Stimulated activated CD8-positive, alpha-beta memory T cell treated with anti-CD3 and anti-CD28 coated beads, Interleukin-4, amount 100 ng/mL, for 4 hours (primary cell): ENCODE data around the gene KRTAP19-8.

Source experiments
- DNase-seq, 2 donors: peaks; one replicate each; pipeline ENCODE4 v3.0.0-alpha.2; 2020; ENCODE audit warnings: low read depth in 2 of 2, low spot score in 1 of 2

The KRTAP19-8 gene, protein sequence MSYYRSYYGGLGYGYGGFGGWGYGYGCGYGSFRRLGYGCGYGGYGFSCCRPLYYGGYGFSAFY

DNA sequence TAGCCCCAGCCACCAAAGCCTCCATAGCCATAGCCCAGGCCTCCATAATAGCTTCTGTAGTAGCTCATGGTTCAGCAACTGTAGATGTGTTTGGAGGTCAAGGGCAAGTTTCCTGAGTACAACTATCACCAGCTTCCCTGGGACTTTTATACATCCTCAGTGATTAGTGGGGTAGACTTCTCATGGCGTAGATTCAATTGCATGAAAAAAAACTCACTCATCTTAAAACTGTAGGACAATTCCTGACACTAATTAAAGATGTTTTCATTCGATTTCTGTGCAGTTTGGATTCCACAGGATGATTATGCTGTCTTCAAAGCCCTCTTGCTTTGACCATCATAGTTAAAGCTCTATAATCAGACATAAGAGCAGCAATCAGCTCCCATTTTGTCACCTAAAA lies at the start of gene KRTAP19-8:
Gene KRTAP19-8, minus strand, starts transcription at position 101 of the 400 bp plus-strand sequence. Its CDS starts 33 bp downstream, at position 68.
- no peak for DNase-seq

DNA sequence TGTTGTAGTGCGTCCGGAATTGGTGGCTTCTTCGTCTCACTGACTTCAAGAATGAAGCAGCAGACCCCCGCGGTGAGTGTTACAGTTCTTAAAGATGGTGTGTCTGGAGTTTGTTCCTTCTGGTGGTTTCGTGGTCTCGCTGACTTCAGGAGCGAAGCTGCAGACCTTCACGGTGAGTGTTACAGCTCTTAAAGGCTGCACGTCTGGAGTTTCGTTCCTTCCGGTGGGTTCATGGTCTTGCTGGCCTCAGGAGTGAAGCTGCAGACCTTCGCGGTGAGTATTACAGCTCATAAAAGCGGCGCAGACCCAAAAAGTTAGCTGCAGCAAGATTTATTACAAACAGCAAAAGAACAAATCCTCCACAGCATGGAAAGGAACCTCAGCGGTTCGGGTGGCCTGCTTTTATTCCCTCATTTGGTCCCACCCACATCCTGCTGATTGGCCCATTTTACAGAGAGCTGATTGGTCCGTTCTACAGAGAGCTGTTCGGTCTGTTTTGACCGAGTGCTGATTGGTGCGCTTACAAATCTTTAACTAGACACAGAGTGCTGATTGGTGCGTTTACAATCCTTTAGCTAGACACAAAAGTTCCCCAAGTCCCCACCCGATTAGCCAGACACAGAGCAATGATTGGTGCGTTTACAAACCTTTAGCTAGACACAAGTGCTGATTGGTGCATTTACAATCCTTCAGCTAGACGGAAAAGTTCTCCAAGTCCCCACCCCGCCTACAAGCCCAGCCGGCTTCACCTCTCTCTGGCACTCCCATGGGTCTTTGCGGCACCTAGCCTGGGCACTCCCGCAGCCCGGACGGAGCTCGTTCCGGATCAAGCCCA lies 49.6 kb upstream of the KRTAP19-8 start:
- DNase-seq, result no peak

DNA sequence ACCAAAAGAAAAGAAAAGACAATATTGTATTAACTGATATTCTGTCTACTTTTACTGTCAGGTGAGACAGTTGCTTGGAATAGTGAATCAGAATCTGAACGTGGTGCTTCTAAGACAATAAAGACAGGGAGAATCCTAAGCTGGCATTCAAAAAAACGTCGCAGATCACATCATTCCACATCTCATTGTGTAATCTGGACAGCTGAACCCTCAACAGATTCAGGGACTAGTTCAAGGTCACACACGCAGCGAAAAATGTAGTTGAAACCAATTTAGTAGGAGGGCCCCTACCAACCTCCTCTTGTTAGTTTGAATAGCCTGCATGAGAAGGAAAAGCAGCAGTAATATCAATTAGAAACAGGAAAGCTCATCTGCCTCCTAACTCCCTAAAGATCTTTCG lies 46.4 kb upstream of the KRTAP19-8 start:
- DNase-seq, result no peak

DNA sequence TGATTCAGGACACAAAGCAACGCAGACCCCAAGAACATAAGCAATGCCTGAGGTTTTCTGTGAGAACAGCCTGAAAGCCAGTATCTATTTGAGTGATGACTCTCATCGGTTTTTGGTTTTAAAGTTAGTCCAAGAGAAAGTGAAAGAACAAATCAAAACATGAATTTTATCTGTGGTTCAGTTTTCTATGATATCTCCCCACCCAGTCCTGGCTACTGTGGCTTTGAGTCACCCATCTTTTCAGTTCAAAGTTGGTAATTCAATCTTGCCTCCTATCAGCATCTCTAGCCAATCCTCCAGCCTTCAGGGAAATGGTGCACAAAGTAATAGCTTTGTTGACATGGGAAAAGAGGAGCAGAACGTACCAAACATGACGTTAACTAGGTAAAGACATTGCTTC lies 40.5 kb upstream of the KRTAP19-8 start:
- no peak for DNase-seq

DNA sequence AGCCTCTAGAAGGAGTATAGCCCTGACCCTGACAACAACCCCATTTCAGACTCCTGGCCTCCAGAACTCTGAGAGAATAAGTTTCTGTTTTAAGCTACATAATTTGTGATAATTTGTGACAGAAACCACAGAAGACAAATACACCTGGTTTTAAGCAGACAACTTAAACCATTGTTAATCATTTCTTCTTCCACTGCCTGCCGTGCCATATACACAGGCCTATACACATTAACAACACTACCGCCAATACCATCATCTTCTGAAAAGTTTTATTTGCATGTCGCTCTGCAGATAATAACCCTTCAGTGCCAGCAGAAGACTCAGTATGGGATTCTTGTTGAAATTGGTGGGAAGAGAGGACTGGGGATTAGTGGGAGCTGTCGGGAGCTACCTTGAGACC lies 39.9 kb upstream of the KRTAP19-8 start:
- no peak for DNase-seq

DNA sequence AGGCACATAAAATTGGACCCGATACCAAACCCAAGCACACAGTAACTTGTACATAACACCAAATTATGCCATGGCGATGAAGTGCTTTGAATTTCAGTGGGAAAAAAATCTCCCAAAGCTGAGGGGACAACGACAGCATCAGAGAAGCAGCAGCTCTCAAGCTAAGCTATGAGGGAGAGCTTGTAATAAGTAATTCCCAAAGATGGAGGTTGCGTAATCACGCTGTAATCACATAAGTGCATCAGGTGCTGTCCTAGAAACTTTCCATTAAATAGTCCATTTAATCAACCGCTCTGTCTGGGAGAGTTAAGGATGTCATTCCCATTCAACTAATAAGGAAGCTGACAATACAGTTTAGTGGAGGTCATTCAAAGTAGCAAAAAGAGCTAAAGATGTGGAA lies 37.6 kb upstream of the KRTAP19-8 start:
- DNase-seq, result no peak

DNA sequence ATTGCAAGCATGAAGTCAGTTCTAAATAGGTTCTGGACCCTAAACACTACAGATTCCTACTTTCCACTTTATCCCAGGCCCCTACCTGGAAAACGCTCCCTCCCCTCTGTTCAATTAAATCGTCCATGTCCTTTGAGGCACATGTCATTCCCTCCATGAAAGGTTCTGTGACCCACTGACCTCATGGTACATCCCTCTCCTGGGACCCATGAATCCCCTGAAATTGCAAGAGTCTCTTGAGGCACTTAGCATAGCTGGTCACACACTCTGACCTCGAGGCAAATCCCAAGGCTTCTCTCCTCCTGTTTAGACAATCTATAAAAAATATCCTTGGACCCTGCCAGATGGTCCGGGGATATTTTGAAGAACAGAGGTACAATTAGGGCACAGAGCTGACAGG lies 34.3 kb upstream of the KRTAP19-8 start:
- no peak for DNase-seq

DNA sequence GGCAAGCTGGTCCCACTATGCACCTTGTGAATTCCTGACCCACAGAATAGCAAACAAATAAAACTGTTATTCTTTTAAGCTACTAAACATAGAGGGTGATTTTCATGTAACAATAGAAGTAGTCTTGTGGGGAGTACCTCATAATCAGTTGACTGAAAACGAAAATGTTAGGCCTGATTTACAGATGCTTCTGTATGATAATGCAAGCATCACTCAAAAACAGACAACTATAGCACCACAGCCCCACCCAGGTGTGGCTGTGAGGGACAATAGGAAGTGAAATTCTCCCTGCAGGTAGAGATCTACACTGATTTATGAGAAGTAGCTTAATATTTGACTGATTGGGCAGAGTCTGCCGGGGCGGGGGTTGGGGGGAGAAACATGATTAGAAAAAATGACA lies 26.5 kb upstream of the KRTAP19-8 start:
- DNase-seq, result no peak

DNA sequence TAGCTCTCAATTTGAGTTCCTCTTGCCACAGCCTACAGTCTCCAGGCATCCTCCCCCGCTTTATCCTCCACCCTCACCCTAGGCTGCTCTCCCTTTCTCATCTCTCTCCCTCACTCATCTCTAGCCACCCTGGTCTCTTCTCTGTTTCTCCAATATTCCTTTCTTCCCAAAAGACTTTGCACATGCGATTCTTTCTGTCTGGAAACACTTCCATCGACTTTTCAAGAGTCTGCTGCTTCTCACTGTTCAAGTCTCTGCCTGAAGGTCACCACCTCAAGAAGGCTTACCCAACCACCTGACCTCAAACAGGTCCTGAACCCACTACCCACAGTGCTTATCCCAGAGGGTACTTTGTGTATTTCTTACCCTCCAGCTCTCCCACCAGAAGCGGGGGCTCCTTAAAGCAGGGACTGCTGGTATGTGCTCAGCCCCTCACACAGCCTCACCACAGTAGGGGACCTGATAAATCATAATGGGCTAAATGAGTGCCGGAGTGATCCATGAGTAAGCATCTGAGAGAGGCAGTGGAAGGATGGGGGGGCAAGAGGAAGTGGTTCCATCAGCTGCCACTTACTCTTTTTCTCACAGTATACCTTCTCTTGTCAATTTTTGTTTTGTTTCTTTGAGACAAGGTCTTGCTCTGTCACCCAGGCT lies 14.3 kb upstream of the KRTAP19-8 start:
- DNase-seq, result no peak

DNA sequence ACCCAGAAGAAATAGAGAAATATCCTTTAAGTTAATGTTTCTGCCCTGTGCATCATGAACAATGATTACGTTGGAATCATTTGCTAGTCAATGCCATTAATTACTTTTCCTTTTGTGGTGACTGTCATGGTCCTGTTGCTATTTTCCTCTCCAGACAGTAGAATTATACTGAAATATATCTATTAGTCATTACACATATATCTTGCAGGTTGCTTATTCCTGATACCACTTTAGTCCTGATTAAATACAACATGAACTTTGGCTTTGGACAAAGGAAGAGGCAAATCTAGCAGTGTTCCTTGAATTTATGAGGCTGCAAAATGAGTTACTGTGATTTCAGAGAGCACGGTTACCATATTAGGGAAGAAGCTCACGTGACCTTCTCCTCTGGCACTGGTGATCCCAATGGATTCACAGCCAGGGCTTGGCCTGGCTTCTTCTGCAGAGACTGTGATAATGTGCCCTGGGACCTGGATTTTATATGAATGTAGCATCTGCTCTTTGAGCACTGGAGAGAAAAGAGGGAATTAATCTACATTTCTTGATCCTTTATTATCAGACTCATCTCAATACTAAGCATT lies 12.4 kb upstream of the KRTAP19-8 start:
- DNase-seq, result no peak

DNA sequence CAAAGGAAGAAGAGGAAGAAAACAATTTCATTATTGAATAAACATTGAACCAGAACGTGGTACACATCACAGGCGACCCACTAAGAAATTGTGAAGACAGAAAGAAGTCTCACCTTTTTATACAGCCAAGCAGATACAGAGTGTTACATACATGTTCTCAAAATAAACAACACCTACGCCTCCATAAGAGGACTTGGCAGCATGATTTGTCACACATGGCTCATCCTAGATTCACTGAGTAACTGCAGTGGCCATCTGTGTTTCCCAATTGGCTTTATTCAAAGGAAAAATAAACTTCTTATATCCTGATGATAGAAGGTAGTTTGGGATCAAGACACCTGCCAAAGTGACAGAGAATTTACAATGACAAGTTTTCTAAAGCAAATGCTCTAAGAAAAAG lies 7.6 kb upstream of the KRTAP19-8 start:
- DNase-seq, result no peak

DNA sequence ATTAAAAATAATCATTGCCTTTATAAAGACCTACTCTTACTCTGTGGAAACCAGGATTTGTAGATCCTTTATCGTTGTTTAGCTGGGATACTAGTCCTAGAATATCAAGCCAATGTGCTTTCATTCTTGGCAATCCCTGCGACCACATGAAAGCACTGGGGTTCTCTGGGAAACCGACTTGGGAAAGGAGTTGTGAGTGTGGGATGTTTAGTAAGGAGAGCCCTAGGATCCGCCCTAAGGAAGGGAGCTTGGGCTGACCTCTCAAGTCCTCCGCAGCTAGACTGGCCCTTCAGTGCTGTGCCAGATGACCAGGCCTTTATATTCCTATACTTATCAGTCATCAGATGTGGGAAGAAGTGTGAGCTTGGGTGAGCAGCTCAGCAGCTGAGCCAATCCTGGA lies 5.2 kb upstream of the KRTAP19-8 start:
- no peak for DNase-seq

DNA sequence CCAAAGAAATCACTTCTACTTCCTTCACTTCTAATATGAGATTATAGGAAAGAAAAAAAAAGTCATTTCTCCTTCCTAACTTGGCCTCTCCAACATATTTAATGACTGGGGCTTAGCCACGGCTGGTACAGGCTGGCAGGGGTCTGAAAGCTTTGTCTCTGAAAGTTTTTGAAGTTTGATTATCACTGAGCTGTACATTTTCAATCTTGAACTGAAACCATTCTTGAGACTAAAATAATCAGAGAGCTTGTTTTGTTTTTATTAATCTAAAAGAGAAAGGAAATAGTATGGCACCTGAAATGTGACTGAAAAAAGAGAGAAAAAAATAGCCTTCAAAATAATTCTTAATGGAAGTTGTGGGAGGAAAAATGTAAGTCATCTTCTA lies 3.8 kb upstream of the KRTAP19-8 start:
- DNase-seq, result no peak

DNA sequence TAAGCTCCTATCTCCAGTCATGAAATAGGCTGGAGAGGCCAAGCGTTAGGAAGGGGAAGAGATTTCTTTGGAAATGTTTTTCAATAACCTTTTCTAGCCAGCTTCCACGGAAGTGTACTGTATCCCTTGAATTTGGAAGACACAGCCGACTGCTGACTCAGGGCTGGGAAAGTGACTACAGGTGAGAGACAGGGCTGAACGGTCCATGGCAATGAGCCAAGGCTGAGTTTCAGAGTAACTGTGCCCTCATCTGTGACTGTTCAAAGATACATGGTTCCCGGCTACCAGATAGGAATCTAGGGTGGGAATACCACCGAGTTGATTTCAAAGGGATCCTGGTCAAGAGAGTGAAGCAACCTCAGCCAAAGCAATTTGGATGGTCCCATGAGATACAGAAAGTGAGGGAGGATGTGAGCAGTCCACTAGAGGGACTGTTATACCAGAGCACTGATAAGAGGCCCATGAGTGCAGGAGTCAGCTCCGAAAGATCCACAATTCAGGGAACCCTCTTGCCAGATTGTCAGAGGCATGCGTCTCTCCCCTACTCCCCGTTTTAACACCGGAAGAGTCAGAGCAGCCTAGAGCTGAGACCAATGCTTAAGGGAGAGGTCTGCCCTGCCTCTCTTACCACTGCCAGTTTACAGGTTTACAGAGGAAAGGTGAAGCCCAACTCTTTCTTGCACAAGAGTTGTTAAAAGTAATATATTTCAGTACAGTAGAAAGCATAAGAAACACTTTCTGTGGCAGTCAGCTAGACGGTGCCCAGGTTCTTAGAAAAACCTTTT lies 3.2 kb upstream of the KRTAP19-8 start:
- no peak for DNase-seq

DNA sequence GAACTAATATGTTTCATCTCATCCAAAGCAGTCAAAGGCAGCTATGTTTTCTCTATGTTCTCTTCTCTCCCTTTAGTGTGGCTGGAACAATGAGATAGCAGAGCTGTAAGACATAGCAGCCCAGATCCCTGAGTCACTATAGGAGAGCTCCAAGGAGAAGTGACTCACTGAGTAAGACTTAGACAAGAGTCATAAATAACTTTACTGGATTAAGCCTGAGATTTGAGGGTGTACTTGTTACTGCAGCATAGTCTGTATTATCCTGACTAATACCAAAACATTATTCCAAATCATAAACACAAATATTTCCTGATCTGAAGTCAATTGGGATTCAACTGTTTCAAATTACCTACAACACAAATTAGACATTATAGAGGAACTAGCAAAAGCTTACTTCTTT lies 3.9 kb downstream of the KRTAP19-8 start:
- no peak for DNase-seq

DNA sequence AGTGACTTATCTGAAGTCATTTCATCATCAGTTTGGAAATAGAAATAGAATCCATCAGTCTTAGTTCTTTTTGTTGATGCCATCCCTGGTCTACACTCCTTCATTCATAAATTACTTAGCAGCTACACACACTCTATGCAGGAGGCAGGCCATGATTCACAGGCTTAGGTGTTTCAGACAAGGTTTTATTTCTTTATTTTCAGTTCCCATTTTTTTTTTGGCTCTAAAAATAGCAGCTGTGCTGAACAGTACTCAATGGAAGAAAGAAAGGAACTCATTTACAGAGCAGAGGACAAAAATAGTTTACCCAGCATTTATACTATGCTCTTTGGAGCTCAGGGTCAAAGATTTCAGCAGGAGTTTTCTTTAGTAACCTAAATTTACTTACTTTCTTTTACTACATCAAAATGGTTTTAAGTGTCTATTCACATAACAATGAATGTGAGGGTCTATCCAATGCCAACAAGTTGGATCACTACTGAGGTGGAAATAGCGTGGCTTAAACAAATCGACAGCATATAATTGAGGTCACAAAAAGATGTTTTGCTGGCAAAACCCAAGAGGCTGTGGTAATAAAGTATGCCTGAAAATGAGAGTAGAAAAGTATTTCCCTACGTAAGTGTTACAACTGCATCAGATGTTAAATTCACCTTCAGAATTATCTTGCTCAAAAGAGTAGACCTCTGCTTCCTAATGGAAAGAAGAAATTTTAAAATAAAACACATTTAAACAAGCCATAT lies 7.7 kb downstream of the KRTAP19-8 start:
- DNase-seq, result no peak

DNA sequence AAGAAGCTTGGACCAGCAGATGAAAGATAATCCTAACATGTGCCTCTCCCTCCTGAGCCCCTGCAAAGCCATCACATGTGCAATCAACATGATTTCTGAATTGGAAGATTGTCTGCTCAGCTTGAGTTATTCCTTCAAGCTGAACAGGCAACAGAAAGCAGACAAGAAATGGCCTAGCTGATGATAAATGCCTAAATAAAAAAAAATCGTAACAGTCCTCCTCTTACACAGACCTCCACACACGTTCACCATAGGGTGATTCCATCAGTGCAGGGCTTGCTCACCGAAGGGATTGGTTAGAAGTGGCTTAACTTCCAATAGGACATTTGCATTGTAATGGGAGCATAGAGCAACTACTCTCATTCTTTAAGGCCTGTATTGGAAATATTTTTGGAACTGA lies 14.6 kb downstream of the KRTAP19-8 start:
- DNase-seq, result no peak

DNA sequence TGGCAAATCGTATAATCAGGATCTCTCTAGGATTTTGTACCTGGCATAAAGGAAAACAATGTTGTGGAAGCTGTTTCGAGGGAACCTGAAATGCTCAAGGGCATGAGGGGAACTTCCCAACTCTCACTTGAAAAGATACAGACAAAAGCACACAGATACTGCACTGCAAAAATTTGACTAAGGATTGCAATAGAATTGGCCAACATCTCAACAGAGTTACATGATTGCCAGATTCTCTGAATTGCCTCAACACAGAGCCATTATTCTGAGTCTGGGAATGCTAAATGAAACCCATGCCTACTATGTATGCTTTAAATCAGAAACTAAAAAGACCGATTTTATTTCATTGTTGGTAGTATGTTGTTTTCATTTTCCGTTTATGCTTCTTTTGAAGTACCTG lies 16.0 kb downstream of the KRTAP19-8 start:
- no peak for DNase-seq

DNA sequence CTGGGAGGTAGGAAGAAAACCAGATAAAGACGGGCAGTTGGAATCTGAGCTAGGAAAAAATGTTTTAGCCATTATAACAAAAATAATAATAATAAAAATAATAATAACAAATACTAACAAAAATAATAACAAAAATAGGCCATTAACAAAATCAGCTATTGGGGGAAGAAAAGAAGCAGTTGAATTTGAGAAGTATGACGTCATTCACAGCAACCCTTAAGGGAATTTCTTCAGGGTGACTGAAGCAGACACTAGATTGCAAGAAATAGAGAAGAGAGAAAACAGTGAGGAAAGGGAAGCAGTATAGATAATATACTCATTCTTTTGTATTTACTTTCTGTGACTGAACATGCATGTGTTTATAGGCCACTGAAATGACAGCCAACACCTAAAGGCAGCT lies 20.0 kb downstream of the KRTAP19-8 start:
- DNase-seq, result no peak

DNA sequence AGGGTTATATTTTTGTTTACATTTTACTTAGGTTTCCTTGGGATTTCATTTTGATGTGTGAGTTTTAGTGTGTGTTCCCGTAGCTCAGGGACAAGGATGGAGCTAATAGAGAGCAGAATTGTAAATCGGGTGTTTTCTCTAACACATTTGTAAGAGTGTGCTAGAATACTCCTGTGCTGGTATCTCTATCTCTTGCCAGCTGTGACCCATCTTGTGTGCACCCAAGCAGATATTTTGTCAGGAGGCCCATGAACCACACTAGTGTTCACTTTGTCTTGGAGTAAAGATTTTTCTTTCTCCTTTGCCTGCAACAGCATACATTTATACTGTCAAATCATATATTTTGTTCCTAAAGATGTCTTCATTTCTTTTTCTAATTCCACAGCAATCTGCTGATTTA lies 23.4 kb downstream of the KRTAP19-8 start:
- no peak for DNase-seq
